MG63 (cell line): ENCODE measurements around the gene NOC4L. TPM values are rescaled to one million over a fixed set of nuclear protein-coding genes. Genes with fewer than 3 reads are reported as not detected.

Source experiments
- total RNA-seq: library from RNA; depleted of rRNA; stranded (reverse); fragments of >200 nt; shearing (Covaris generic); gene quantifications from 2 replicates; pipeline ENCODE4 v1.2.3, GENCODE V29; 2014; ENCODE audit warnings: low replicate concordance; rRNA removed

The NOC4L gene
- total RNA-seq, 1 experiment from 2014 or later = 40.1 TPM

Other genes with a start within 250 kb of the NOC4L start
- 7.6 and 8.1 TPM in 2 replicates for gene ULK1, start 249.8 kb upstream of the NOC4L start, total RNA-seq
- 55.1 and 91.2 TPM in 2 replicates for gene PUS1, start 215.2 kb upstream of the NOC4L start, total RNA-seq
- gene EP400, start 194.5 kb upstream of the NOC4L start, total RNA-seq = 6.0 and 13.1 TPM in 2 replicates
- gene DDX51, start 138 bp upstream of the NOC4L start, total RNA-seq = 10.8 and 17.3 TPM in 2 replicates
- 3.3 and 5.5 TPM in 2 replicates for gene GALNT9, start 185.1 kb downstream of the NOC4L start, total RNA-seq